SU-DHL-6 (cell line): ENCODE data around the gene MOB3A.
"Not testable (repeated sequence)": the region's sequence is repeated elsewhere in the genome, so short reads cannot be mapped to it uniquely, and the experiment has no call there.

ENCODE experiments used
- H2AFZ ChIP-seq: fragments of 200-600 bp; sonication (generic); 2 replicates; pipeline ENCODE4 v1.6.1; 2014; ENCODE audit warnings: low read depth, mild to moderate bottlenecking, moderate library complexity, mixed read lengths, antibody characterized with exemption, low read length; ENCODE audit not compliant: severe bottlenecking
- H3F3A ChIP-seq: fragments of 200-600 bp; shearing (Covaris generic); 2 replicates; pipeline ENCODE4 v1.6.0; 2016; ENCODE audit warnings: antibody characterized with exemption, mild to moderate bottlenecking; ENCODE audit not compliant: insufficient read depth
- H3K27ac ChIP-seq: fragments of 200-600 bp; sonication (generic); 2 replicates; pipeline ENCODE4 v1.5.1; 2016; ENCODE audit warnings: low read depth, mild to moderate bottlenecking, low read length, moderate library complexity, mixed read lengths
- H3K27me3 ChIP-seq: fragments of 200-600 bp; sonication (generic), shearing (Covaris generic); 2 replicates; pipeline ENCODE4 v1.6.0; 2014; ENCODE audit warnings: mild to moderate bottlenecking, low read length
- H3K36me3 ChIP-seq: fragments of 200-600 bp; sonication (generic); 2 replicates; pipeline ENCODE4 v1.6.1; 2014; ENCODE audit warnings: mild to moderate bottlenecking, low read length, mixed read lengths
- H3K4me2 ChIP-seq: fragments of 300-600, 200-600 bp; shearing (Covaris generic), sonication (generic); 2 replicates; pipeline ENCODE4 v1.6.0; 2014; ENCODE audit warnings: low read length, low read depth, mild to moderate bottlenecking; ENCODE audit not compliant: poor library complexity, severe bottlenecking
- H3K4me3 ChIP-seq: fragments of 200-600 bp; sonication (generic); 2 replicates; pipeline ENCODE4 v1.5.1; 2014; ENCODE audit warnings: antibody characterized with exemption, low read length, mild to moderate bottlenecking, mixed read lengths; ENCODE audit not compliant: insufficient read depth, poor library complexity, severe bottlenecking
- H3K79me2 ChIP-seq: fragments of 200-600 bp; sonication (generic); 2 replicates; pipeline ENCODE4 v1.6.1; 2014; ENCODE audit warnings: mild to moderate bottlenecking, low read length, moderate library complexity; ENCODE audit not compliant: insufficient read depth
- H3K9ac ChIP-seq: fragments of 200-600 bp; sonication (generic); 2 replicates; pipeline ENCODE4 v1.7.0; 2014; ENCODE audit warnings: mild to moderate bottlenecking, low read length
- H3K9me2 ChIP-seq: fragments of 200-600 bp; sonication (generic); replicated peaks from 2 replicates; pipeline ENCODE4 v1.6.1; 2014; ENCODE audit warnings: low read length; ENCODE audit not compliant: insufficient read depth
- H3K9me3 ChIP-seq: fragments of 200-600 bp; sonication (generic); 2 replicates; pipeline ENCODE4 v1.6.1; 2014; ENCODE audit warnings: low read length, mixed read lengths; ENCODE audit not compliant: insufficient read depth
- H4K20me1 ChIP-seq: fragments of 200-600 bp; sonication (generic); 2 replicates; pipeline ENCODE4 v1.6.1; 2014; ENCODE audit warnings: low read depth, mild to moderate bottlenecking, antibody characterized with exemption, low read length, moderate library complexity, mixed read lengths
- EZH2phosphoT487 ChIP-seq: fragments of 200-600 bp; sonication (generic), shearing (Covaris generic); conservative IDR thresholded peaks from 2 replicates; pipeline ENCODE4 v1.6.1; 2018; ENCODE audit warnings: mild to moderate bottlenecking, antibody characterized with exemption, low read length, moderate library complexity, mixed read lengths
- TF ChIP-seq, protein P1 (sequence below): fragments of 200-600 bp; sonication (generic); IDR thresholded peaks from one replicate; pipeline ENCODE4 v1.5.1; 2017; ENCODE audit warnings: antibody characterized with exemption, mild to moderate bottlenecking, low read length, moderate library complexity; ENCODE audit not compliant: insufficient read depth, poor library complexity, severe bottlenecking

Gene MOB3A

DNA sequence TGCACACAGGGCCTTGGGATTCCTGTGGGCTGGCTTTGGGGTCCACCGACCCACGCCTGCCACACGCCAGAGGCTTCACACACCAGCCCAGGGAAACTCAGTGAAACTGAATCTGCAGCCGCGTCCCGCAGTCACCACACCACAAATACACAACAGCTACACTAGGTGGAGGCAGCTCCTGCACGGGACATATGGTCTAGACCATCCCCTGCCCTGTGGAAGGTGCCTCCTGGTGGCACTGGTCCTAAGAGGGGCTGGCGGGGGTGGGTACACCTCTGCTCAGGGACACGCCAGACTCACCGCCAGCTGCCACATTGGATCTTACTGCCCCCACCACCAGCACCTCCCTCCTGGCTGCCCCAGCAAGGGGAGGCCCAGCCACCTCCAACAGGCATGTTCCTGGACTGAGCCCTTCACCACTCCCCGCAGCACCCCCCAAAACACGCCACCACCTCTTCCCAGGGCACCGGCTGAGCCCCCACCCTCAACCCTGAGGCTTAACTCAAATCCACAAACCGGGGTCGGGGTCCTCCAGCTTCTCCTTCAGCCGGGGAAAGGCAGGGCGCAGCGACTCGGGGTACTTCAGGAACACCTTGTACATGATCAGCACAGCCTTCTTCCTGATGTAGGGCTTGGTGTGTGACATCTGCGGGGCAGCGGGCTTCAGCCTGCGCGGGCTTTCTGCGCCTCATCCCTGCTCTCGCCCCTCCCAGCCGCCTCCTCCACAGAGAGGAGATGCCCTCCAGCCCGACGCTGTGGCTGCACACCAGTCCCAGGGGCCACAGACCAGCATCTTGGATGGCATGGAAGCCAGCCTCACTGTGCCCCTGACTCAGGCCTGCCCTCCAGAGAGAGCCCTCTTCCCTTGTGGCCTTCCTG lies 34.0 kb upstream of the MOB3A start:
- H3K9me2 ChIP-seq: no peaks in the 10 kb centered on the region
- H2AFZ ChIP-seq: no peak overlapping the region
- H3K9me3 ChIP-seq: no peaks in the 10 kb centered on the region
- no peaks in the 10 kb centered on the region for H4K20me1 ChIP-seq
- TF ChIP-seq EZH2phosphoT487: no peak
- TF ChIP-seq, protein P1, sequence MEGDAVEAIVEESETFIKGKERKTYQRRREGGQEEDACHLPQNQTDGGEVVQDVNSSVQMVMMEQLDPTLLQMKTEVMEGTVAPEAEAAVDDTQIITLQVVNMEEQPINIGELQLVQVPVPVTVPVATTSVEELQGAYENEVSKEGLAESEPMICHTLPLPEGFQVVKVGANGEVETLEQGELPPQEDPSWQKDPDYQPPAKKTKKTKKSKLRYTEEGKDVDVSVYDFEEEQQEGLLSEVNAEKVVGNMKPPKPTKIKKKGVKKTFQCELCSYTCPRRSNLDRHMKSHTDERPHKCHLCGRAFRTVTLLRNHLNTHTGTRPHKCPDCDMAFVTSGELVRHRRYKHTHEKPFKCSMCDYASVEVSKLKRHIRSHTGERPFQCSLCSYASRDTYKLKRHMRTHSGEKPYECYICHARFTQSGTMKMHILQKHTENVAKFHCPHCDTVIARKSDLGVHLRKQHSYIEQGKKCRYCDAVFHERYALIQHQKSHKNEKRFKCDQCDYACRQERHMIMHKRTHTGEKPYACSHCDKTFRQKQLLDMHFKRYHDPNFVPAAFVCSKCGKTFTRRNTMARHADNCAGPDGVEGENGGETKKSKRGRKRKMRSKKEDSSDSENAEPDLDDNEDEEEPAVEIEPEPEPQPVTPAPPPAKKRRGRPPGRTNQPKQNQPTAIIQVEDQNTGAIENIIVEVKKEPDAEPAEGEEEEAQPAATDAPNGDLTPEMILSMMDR: no peak
- no peaks in the 10 kb centered on the region for H3K79me2 ChIP-seq
- no peaks in the 10 kb centered on the region for H3K27me3 ChIP-seq
- no peak overlapping the region for H3K4me3 ChIP-seq
- H3K36me3 ChIP-seq: no peaks in the 10 kb centered on the region
- H3F3A ChIP-seq: no peaks in the 10 kb centered on the region
- no peak overlapping the region for H3K9ac ChIP-seq
- no peak overlapping the region for H3K27ac ChIP-seq
- H3K4me2 ChIP-seq: no peak overlapping the region

DNA sequence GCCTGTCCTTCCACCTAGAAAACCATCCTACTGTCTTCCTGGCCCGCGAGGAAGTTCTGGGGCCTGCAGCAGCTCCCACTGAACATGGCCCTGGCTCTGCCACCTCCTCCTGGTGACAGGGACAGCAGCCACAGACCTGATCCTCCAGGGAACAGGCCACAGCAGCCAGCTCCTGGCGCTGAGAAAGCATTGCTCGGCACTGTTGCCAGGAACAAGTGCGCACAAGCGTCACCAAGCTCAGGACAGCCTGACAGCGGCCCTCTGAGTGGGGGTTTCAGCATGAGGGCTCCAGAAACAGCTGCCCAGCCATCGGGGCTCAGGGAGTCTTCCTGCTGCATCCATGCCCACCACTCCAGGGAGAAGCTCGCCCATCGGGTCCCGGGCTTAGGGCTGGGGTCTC lies 33.4 kb upstream of the MOB3A start:
- Histone ChIP-seq H3K27me3 (no peaks in the 10 kb centered on the region), H3K4me3 (no peak overlapping the region), H2AFZ (no peak overlapping the region), H3K27ac (no peak overlapping the region), H3K9ac (no peak overlapping the region), H3K9me3 (no peaks in the 10 kb centered on the region), H4K20me1 (no peaks in the 10 kb centered on the region), H3K4me2 (no peak overlapping the region), H3K36me3 (no peaks in the 10 kb centered on the region), H3K9me2 (no peaks in the 10 kb centered on the region), H3F3A (no peaks in the 10 kb centered on the region), H3K79me2 (no peaks in the 10 kb centered on the region)
- TF ChIP-seq, protein P1: no peak
- TF ChIP-seq EZH2phosphoT487: no peak

DNA sequence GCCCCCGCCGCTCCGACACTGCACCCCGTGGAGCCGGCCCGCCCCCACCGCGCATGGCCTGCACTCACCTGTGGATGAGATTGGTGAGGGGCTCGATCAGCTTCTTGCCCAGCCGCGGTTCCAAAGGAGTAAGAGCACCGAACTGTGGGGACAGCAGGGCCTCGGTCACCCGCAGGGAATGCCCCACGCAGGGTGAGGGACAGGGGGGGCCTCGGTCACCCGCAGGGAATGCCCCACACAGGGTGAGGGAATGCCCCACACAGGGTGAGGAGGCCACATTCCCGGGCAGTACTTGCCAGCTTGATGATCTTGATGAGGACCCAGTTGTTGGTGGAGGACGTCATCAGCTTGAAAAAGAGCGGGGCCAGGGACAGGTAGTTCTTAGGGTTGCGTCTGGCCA lies 32.9 kb upstream of the MOB3A start:
- Histone ChIP-seq H3K27me3 (no peaks in the 10 kb centered on the region), H3F3A (no peaks in the 10 kb centered on the region), H3K36me3 (no peaks in the 10 kb centered on the region), H2AFZ (no peak overlapping the region), H3K4me3 (no peak overlapping the region), H3K9ac (no peak overlapping the region), H3K27ac (no peak overlapping the region), H4K20me1 (no peaks in the 10 kb centered on the region), H3K79me2 (no peaks in the 10 kb centered on the region), H3K4me2 (no peak overlapping the region), H3K9me3 (no peaks in the 10 kb centered on the region), H3K9me2 (no peaks in the 10 kb centered on the region)
- TF ChIP-seq EZH2phosphoT487: no peak

DNA sequence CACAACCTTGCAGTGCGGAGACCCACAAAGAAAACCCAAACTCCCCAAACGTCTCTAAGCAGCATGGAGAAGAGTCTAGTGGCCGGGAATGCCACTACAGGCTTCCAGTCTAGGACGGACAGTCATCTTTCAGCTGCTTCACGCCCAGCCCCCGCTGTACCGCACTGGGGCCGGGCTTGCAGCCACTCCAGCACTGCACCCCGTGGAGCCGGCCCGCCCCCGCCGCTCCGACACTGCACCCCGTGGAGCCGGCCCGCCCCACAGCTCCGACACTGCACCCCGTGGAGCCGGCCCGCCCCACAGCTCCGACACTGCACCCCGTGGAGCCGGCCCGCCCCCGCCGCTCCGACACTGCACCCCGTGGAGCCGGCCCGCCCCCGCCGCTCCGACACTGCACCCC lies 32.1 kb upstream of the MOB3A start:
- H4K20me1 ChIP-seq: not testable (repeated sequence)

More for the DNA sequence above, 32.1 kb upstream of the MOB3A start:
- H3K9me3 ChIP-seq, H3F3A ChIP-seq, H3K4me3 ChIP-seq, H3K79me2 ChIP-seq, H3K36me3 ChIP-seq, H3K9ac ChIP-seq, H3K27me3 ChIP-seq, H3K4me2 ChIP-seq, H3K9me2 ChIP-seq, H2AFZ ChIP-seq, H3K27ac ChIP-seq: not testable (repeated sequence)
